GM19351 (cell line): ENCODE results near the gene ZNRF1.
"Not testable (repeated sequence)": the region's sequence is repeated elsewhere in the genome, so short reads cannot be mapped to it uniquely, and the experiment has no call there.

Source experiments
- ATAC-seq: cut with Tn5 transposase; IDR thresholded peaks from one replicate; pipeline ENCODE4 v1.9.1; 2021; ENCODE audit warnings: mild to moderate bottlenecking, moderate library complexity; ENCODE audit not compliant: unreplicated experiment

The ZNRF1 gene

DNA sequence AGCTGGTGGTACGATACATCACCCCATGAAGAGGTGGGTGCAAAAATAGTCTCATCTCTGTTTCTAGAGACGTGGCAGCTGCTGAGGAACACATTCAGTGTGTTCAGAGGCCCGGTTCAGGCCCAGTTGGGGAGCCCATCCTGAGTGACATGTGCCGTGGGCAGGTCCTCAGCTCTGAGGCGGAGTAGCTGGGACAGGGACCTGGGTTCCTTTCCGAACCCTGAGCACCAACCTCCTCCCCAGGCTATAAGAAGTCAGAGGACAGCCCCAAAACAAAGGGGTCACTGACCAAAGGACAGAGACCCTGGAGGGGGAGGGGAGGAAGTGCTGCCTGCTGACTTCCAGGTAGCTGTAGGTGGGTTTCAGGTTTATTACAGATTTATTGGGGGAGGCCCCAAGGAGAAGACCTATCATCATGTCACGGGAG is 112.7 kb downstream of the ZNRF1 start:
- ATAC-seq = peak; percentile 9

GRCh38 chr16:75111961-75112733 is 113.3 kb downstream of the ZNRF1 start:
- no peak for ATAC-seq

DNA sequence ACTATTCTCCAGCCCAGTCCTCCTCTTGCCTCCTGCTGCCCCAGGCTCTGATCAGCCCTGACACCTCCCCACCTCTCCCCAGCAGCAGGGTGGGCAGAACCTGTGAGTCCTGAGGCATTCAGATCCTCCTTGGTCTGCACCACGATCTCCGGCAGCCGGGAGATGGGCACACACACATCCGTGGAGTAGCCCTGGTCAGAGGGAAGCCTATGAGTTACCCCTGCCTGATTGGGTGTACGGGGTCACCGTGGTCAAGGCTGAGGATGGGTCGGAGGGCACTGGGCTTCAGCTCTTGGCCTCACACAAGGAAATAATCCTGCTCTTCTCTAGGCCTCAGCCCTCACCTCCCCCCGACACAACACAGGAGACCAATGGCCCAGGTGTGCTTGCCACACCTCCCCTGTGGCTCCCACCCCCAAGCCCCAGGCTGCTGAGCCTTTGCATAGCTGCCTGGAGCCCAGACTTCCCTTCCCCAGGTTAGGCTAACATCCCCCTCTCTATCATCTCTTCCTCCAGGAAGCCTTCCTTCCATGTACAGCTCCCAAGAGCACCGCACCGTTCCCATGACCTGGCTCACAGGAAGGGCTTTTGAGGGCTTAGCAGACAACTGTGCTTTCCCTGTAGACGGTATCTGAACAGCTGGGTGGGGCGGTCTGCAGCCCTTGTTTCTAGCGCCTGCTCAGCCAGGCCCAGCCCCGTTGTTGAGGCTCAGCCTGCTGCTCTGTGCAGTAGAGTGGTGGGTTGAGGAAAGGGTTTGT is 114.1 kb downstream of the ZNRF1 start:
- no peak for ATAC-seq

- ATAC-seq = no peak
Measured at GRCh38 chr16:75113541-75114121, 114.8 kb downstream of the ZNRF1 start.

DNA sequence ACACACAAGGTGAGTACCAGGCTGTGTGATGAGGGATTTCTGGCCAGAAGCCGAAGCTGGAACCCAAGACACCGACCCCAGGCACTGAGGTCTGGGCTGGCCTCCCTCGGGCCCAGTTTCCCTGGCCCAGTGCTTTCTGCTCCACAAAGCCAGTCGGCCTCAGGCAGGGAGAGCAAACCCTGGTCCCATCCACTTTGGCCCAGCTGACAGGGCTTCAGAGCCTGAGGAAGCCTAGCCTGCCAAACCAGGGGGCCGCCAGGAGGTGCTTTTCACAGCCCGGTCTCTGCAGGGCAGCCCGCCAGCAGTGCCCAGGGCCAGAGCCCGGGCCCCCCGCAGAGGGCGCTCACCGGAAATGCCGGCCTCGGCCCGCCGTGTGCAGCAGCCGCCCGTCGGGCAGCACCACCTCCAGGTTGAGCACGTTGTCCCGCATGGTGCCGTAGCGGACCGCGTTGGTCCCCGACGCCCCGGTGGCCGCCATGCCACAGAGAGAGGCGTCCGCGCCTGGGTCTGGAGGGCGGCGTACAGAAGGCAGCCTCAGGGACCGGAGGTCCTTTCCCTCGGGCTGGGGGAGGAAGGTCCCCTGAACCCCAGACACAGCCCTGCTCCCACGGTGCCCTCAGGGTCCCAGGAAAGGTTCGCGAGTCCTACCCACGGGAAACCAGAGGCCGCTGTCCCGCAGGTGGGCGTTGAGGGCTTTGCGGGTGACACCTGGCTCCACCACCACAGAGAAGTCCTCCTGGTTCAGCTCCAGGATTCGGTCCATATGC is 115.5 kb downstream of the ZNRF1 start:
- ATAC-seq = no peak

- no peak for ATAC-seq
Measured at GRCh38 chr16:75114946-75115825, 116.4 kb downstream of the ZNRF1 start.

GRCh38 chr16:75116081-75116910 is 117.5 kb downstream of the ZNRF1 start, which contains the start of gene LDHD:
Gene LDHD (minus strand): TSS chr16:75116780. CDS start chr16:75116720, 60 bp downstream.
- no peak for ATAC-seq

- ATAC-seq = no peak
Measured at GRCh38 chr16:75116911-75117245, 118.1 kb downstream of the ZNRF1 start.

GRCh38 chr16:75118943-75119539 is 120.2 kb downstream of the ZNRF1 start:
- ATAC-seq = no peak

DNA sequence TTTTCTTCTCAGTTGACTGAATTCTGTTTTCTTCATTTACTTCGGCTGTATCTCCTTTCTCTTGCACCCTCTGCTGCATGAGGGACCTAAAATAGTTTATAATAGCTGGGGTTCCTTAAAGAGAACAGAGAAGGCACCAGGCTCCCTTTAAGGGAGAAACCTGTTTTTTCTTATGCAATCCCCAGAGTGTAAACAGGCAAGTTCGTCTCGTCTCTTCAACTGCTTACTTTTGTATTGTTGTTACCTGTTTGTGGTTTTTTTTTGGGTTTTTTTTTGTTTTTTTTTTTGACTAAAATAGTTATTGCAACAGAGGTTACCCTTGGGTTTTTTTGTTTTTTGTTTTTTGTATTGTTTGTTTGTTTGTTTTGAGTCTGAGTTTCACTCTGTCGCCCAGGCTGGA is 121.4 kb downstream of the ZNRF1 start:
- ATAC-seq = no peak

- no peak for ATAC-seq
Measured at GRCh38 chr16:75121949-75122568, 123.2 kb downstream of the ZNRF1 start.

GRCh38 chr16:75122609-75123008 is 123.8 kb downstream of the ZNRF1 start:
- no peak for ATAC-seq

- ATAC-seq = no peak
Measured at GRCh38 chr16:75127713-75128415, 129.0 kb downstream of the ZNRF1 start.

DNA sequence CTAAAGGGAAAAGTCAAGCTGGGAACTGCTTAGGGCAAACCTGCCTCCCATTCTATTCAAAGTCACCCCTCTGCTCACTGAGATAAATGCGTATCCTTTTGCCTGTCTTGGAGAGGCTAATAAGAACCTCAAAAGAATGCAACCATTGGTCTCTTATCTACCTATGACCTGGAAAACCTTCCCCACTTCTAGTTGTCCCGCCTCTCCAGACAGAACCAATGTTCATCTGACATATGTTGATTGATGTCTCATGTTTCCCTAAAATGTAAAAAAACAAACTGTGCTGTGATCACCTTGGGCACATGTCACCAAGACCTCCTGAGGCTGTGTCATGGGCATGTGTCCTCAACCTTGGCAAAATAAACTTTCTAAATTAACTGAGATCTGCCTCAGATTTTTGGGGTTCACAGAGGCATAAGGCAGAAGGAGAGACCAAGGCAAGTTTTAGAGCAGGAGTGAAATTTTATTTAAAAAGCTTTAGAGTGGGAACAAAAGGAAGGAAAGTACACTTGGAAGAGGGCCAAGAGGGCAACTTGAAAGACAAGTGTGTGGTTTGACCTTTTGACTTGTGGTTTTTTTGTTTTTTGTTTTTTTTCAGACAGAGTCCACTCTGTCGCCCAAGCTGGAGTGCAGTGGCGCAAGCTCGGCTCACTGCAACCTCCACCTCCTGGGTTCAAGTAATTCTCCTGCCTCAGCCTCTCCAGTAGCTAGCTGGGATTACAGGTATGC is 130.8 kb downstream of the ZNRF1 start:
- not testable (repeated sequence) for ATAC-seq

DNA sequence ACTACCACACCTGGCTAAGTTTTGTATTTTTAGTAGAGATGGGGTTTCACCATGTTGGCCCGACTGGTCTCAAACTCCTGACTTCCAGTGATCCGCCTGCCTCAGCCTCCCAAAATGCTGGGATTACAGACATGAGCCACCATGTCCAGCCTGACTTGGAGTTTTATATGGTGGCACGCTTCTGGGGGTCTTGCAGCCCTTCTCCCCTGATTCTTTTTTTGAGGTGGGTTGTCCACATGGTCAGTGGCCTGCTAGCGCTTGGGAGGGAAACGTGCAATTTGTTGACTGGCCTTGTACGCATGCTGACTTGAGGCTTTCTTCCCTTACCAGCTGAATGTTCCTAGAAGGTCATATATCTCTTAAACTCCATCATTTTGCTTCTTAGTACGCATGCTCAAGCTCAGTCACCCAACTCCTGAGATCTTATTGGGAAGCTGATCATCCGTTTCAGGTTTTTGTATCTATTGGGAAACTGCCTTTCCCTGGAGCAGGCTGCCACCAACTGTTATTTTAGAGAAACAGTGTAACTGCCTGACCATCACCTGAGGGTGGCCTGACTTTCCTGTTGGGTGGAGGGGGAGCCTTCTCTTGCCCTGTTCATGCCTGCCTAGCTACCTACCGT is 131.4 kb downstream of the ZNRF1 start:
- no peak for ATAC-seq

DNA sequence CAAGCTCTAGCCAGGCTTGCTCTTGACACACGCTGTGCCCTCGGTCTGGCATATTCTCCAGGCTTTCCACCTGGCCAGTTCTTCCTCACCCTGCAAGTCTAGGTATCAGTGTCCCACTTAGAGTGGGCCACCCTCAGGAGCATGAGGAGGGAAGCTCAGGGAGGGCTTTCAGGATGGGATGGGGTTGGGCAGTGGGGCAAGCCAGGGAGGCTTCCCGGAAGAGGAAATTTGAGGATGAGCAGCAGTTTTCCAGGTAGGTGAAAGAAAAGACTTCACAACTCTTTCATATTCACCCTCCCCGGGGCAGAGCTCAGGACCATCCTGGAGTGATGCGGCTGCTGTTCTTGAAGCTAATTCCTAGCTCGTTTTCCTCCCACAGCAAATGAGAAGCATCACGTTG is 132.3 kb downstream of the ZNRF1 start:
- ATAC-seq = no peak

DNA sequence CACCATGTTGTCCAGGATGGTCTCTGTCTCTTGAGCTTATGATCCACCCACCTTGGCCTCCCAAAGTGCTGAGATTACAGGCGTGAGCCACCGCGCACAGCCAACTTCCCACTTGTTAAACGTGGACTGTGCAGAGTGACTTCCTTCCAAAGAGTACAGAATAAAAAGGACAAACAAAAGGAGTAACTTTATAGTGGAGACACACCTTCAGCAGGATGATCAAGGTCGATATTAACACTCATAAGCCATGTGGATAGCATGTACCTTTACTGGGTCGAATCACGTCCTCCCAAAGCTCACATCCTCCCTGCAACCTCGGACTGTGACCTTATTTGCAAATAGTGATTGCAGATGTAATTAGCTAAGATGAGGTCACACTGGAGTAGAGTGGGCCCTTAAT is 139.4 kb downstream of the ZNRF1 start:
- ATAC-seq = no peak
